B cell (primary cell): ENCODE data around the gene RABL3. TPM values are rescaled to one million over a fixed set of nuclear protein-coding genes. Genes with fewer than 3 reads are reported as not detected.

Experiments used
- ATAC-seq: fragments of 200-7000 bp; cut with Tn5 transposase; one replicate; pipeline ENCODE4 v1.10.0; 2021; ENCODE audit warnings: low read depth, mild to moderate bottlenecking, moderate number of reproducible peaks, moderate library complexity
- CTCF ChIA-PET: fragments of 350-600 bp; sonication (Branson Sonifier 250); formaldehyde crosslinking; loops from one replicate; lab custom pipeline; 2021; ENCODE audit warnings: antibody characterized with exemption, inconsistent platforms; lab: Charles Lee
- POLR2A ChIA-PET: fragments of 350-600 bp; sonication (Branson Sonifier 250); formaldehyde crosslinking; loops from one replicate; lab custom pipeline; 2021; ENCODE audit warnings: antibody characterized with exemption; lab: Charles Lee
- DNase-seq: peaks from one replicate; pipeline ENCODE4 v3.0.0; 2013
- H2AFZ ChIP-seq: 2 replicates; pipeline ENCODE4 v1.6.1; 2012; ENCODE audit warnings: mild to moderate bottlenecking, low read depth, low read length; ENCODE audit not compliant: insufficient read depth, poor library complexity, severe bottlenecking
- H3K27ac ChIP-seq, 2 donors: 1 replicate in 1 of 2; 2 replicates in 1 of 2; pipeline ENCODE4 v1.5.1; 2012 to 2013; ENCODE audit warnings: low read length in 2 of 2, mild to moderate bottlenecking in 2 of 2, moderate library complexity in 1 of 2
- H3K27me3 ChIP-seq, 4 experiments: fragments of 200-600 bp in 1 of 4; sonication (generic) in 1 of 4; replicated peaks in 1 of 4; 1 replicate in 2 of 4; 2 replicates in 2 of 4; pipeline versions ENCODE4 v1.6.1 to v1.7.0; 2013 to 2016; ENCODE audit warnings: low read length in 3 of 4, mild to moderate bottlenecking in 2 of 4, mixed read lengths in 1 of 4, moderate library complexity in 1 of 4; ENCODE audit not compliant: insufficient read depth in 4 of 4, control insufficient read depth in 3 of 4; ENCODE audit errors: control extremely low read depth in 1 of 4
- H3K36me3 ChIP-seq, 2 experiments: replicated peaks in 1 of 2; 1 replicate in 1 of 2; 2 replicates in 1 of 2; pipeline versions ENCODE4 v1.6.1 to v1.7.1; 2013; ENCODE audit warnings: low read length in 1 of 2; ENCODE audit not compliant: insufficient read depth in 2 of 2, control insufficient read depth in 1 of 2; ENCODE audit errors: control extremely low read depth in 1 of 2, extremely low read depth in 1 of 2
- H3K4me1 ChIP-seq, 2 donors: fragments of 200-600 bp in 1 of 2; sonication (generic) in 1 of 2; 1 replicate in 1 of 2; 2 replicates in 1 of 2; pipeline versions ENCODE4 v1.5.1 to v1.6.1; 2013 to 2017; ENCODE audit warnings: low read length in 2 of 2; ENCODE audit not compliant: control insufficient read depth in 2 of 2, insufficient read depth in 2 of 2
- H3K4me2 ChIP-seq: replicated peaks from 2 replicates; pipeline ENCODE3; 2012; ENCODE audit warnings: mild to moderate bottlenecking, low read depth, low read length; ENCODE audit not compliant: poor library complexity, severe bottlenecking
- H3K4me3 ChIP-seq, 5 experiments: fragments of 200-600 bp in 1 of 5; sonication (generic) in 1 of 5; 1 replicate in 3 of 5; 2 replicates in 2 of 5; pipeline versions ENCODE4 v1.5.1 to v1.7.0; 2011 to 2016; ENCODE audit warnings: low read length in 4 of 5, mild to moderate bottlenecking in 4 of 5, low read depth in 2 of 5, control low read depth in 1 of 5, moderate library complexity in 1 of 5; ENCODE audit not compliant: insufficient read depth in 1 of 5; ENCODE audit errors: control extremely low read depth in 1 of 5, extremely low read depth in 1 of 5
- H3K79me2 ChIP-seq: fragments of 200-600 bp; sonication (generic); one replicate; pipeline ENCODE4 v1.6.0; 2016; ENCODE audit warnings: low read length; ENCODE audit not compliant: control insufficient read depth, insufficient read depth
- H3K9ac ChIP-seq: fragments of 200-600 bp; sonication (generic); 2 replicates; pipeline ENCODE4 v1.6.1; 2017; ENCODE audit warnings: mild to moderate bottlenecking, low read length, moderate library complexity
- H3K9me3 ChIP-seq, 3 donors: one replicate each; pipeline versions ENCODE4 v1.6.1 to v1.7.1; 2013; ENCODE audit warnings: low read length in 2 of 3; ENCODE audit not compliant: control insufficient read depth in 2 of 3, insufficient read depth in 1 of 3; ENCODE audit errors: control extremely low read depth in 1 of 3
- H4K20me1 ChIP-seq: 2 replicates; pipeline ENCODE4 v1.6.0; 2012; ENCODE audit warnings: mild to moderate bottlenecking, low read length; ENCODE audit not compliant: insufficient read depth, control insufficient read depth, poor library complexity, severe bottlenecking
- H3K27ac Mint-ChIP-seq: one replicate; pipeline ENCODE4 v1.8.0; 2021; ENCODE audit warnings: mixed read lengths
- H3K27me3 Mint-ChIP-seq: one replicate; pipeline ENCODE4 v1.8.0; 2021; ENCODE audit warnings: mixed read lengths
- H3K4me1 Mint-ChIP-seq: one replicate; pipeline ENCODE4 v1.8.0; 2021; ENCODE audit warnings: mixed read lengths
- H3K4me3 Mint-ChIP-seq: one replicate; pipeline ENCODE4 v1.8.0; 2021; ENCODE audit warnings: mixed read lengths
- H3K9me3 Mint-ChIP-seq: one replicate; pipeline ENCODE4 v1.8.0; 2022; ENCODE audit warnings: mixed read lengths; ENCODE audit not compliant: insufficient read depth
- EZH2 ChIP-seq: IDR thresholded peaks from 2 replicates; pipeline ENCODE4 v1.6.1; 2012; ENCODE audit warnings: borderline replicate concordance, low read depth, mild to moderate bottlenecking, moderate library complexity, low read length; ENCODE audit not compliant: insufficient read depth, poor library complexity, severe bottlenecking
- WGBS: methylation state at CpG from one replicate; pipeline ENCODE4 v1.1.5; 2013; ENCODE audit warnings: missing lambda C conversion rate; ENCODE audit not compliant: insufficient coverage; 5-methylcytosine and 5-hydroxymethylcytosine counted together
- intact Hi-C: fragments of 100-400 bp; cut with micrococcal nuclease; formaldehyde crosslinking; loops from one replicate; pipeline ENCODE4 v1.10.0; 2022
- polyA plus RNA-seq: library from polyadenylated mRNA; depleted of rRNA; stranded (reverse); fragments of >200 nt; gene quantifications from 2 replicates; pipeline ENCODE4 v1.2.3, GENCODE V29; 2012
- total RNA-seq, 2 donors: library from RNA; stranded (reverse); fragments of 120-200 nt in 1 of 2; gene quantifications; 1 replicate in 1 of 2; 2 replicates in 1 of 2; pipeline versions ENCODE4 v1.2.3 to v1.2.4, GENCODE V29; 2013 to 2022
- TF ChIP-seq, protein P1 (sequence below): fragments of 200-600 bp; IDR thresholded peaks from one replicate; pipeline ENCODE4 v1.8.0; 2022; ENCODE audit warnings: antibody characterized with exemption, mild to moderate bottlenecking

The RABL3 gene
- total and polyA plus RNA-seq, 2 donors (not counting 1 experiment from before 2014, with no cell fraction given): 2.5 to 18.8 TPM

DNA sequence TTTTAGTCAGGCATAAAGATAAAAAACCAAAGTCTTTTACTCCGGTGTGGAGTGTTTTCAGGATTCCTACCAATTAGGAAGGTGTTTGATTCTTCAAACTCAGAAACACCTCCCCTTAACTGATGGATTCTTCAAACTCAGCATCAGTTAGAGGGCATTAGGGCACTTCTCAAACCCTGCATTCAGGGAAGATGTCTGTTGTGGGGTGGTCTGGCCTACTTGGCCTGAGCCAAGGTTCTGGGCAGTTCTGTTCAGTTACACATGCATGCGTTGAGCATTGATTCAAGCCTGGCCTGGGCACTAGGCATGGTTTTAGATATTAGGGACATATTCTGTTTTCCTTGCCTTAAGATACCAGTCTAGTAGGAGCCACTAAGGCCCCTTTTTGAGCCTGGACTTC lies 61.3 kb downstream of the RABL3 start:
- 100% methylated on average over 1 of the region's 2 CpGs for WGBS
- Histone ChIP-seq H3K4me2 (no peak overlapping the region), H3K4me3 (no peak overlapping the region), H3K79me2 (no peaks in the 10 kb centered on the region), H3K27ac (no peak overlapping the region), H4K20me1 (no peaks in the 10 kb centered on the region), H2AFZ (no peak overlapping the region), H3K4me1 (peaks cover 13 to 14% of the 10 kb centered on the region in 2 donors), H3K27me3 (no peaks in the 10 kb centered on the region), H3K9me3 (peaks cover 0 to 6% (median 0%) of the 10 kb centered on the region in 3 donors), H3K9ac (no peak overlapping the region), H3K36me3 (no peaks in the 10 kb centered on the region)
- ChIA-PET CTCF (no interaction called here), POLR2A (no interaction called here)
- ATAC-seq (no peak), DNase-seq (no peak)
- Mint-ChIP-seq H3K4me1 (peaks cover 17% of the 10 kb centered on the region), H3K4me3 (no peak overlapping the region), H3K27ac (no peak overlapping the region), H3K27me3 (no peaks in the 10 kb centered on the region), H3K9me3 (no peaks in the 10 kb centered on the region)
- TF ChIP-seq EZH2: no peak
- TF ChIP-seq, protein P1, sequence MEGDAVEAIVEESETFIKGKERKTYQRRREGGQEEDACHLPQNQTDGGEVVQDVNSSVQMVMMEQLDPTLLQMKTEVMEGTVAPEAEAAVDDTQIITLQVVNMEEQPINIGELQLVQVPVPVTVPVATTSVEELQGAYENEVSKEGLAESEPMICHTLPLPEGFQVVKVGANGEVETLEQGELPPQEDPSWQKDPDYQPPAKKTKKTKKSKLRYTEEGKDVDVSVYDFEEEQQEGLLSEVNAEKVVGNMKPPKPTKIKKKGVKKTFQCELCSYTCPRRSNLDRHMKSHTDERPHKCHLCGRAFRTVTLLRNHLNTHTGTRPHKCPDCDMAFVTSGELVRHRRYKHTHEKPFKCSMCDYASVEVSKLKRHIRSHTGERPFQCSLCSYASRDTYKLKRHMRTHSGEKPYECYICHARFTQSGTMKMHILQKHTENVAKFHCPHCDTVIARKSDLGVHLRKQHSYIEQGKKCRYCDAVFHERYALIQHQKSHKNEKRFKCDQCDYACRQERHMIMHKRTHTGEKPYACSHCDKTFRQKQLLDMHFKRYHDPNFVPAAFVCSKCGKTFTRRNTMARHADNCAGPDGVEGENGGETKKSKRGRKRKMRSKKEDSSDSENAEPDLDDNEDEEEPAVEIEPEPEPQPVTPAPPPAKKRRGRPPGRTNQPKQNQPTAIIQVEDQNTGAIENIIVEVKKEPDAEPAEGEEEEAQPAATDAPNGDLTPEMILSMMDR: no peak
- intact Hi-C loops: no loop called here

GRCh38 chr3:120680193-120680894 lies 62.0 kb downstream of the RABL3 start:
- Mint-ChIP-seq H3K9me3 (no peaks in the 10 kb centered on the region), H3K4me1 (peaks cover 17% of the 10 kb centered on the region), H3K4me3 (no peak overlapping the region), H3K27ac (no peak overlapping the region), H3K27me3 (peaks cover 2% of the 10 kb centered on the region)
- no peaks in the 10 kb centered on the region for H3K79me2 ChIP-seq
- ChIA-PET CTCF (no interaction called here), POLR2A (no interaction called here)
- no peaks in the 10 kb centered on the region for H3K36me3 ChIP-seq
- H3K4me1 ChIP-seq: peaks cover 13 to 14% of the 10 kb centered on the region in 2 donors
- no peak overlapping the region for H3K27ac ChIP-seq
- no peak overlapping the region for H3K4me2 ChIP-seq
- no peak overlapping the region for H2AFZ ChIP-seq
- 100% methylated on average over 1 of the region's 3 CpGs for WGBS
- no peaks in the 10 kb centered on the region for H4K20me1 ChIP-seq
- no peak overlapping the region for H3K9ac ChIP-seq
- intact Hi-C loops: no loop called here
- ATAC-seq (no peak), DNase-seq (no peak)
- no peak overlapping the region for H3K4me3 ChIP-seq
- no peaks in the 10 kb centered on the region for H3K27me3 ChIP-seq
- no peak for TF ChIP-seq EZH2
- TF ChIP-seq, protein P1: no peak
- H3K9me3 ChIP-seq: peaks cover 0 to 6% (median 0%) of the 10 kb centered on the region in 3 donors
